GM19455 (cell line): ENCODE data around the gene SPRN.
"Not testable (repeated sequence)": the region's sequence is repeated elsewhere in the genome, so short reads cannot be mapped to it uniquely, and the experiment has no call there.

ENCODE experiments used
- ATAC-seq: cut with Tn5 transposase; IDR thresholded peaks from one replicate; pipeline ENCODE4 v1.9.1; 2021; ENCODE audit not compliant: unreplicated experiment

SPRN gene

GRCh38 chr10:133457100-133457841, 32.8 kb upstream of the SPRN start:
- no peak for ATAC-seq

GRCh38 chr10:133456041-133456951, 31.9 kb upstream of the SPRN start:
- no peak for ATAC-seq

- no peak for ATAC-seq
Observed at GRCh38 chr10:133455611-133456031, 31.2 kb upstream of the SPRN start.

GRCh38 chr10:133455196-133455595, 30.8 kb upstream of the SPRN start:
- no peak for ATAC-seq

- no peak for ATAC-seq
Observed at GRCh38 chr10:133454204-133454893, 29.9 kb upstream of the SPRN start.

- no peak for ATAC-seq
Observed at GRCh38 chr10:133453516-133454203, 29.2 kb upstream of the SPRN start, which contains the start of gene SCART1. TSS of gene SCART1 (plus strand) at chr10:133453945. CDS start at chr10:133453998, 53 bp downstream.

GRCh38 chr10:133452453-133452852, 28.0 kb upstream of the SPRN start:
- ATAC-seq, result no peak

GRCh38 chr10:133451346-133451745, 26.9 kb upstream of the SPRN start:
- ATAC-seq, result no peak

- ATAC-seq, result no peak
Observed at GRCh38 chr10:133448120-133448519, 23.7 kb upstream of the SPRN start.

- ATAC-seq, result no peak
Observed at GRCh38 chr10:133446979-133447378, 22.6 kb upstream of the SPRN start.

- no peak for ATAC-seq
Observed at GRCh38 chr10:133445751-133446708, 21.6 kb upstream of the SPRN start.

- ATAC-seq, result no peak
Observed at GRCh38 chr10:133445268-133445732, 20.9 kb upstream of the SPRN start.

GRCh38 chr10:133444342-133445267, 20.2 kb upstream of the SPRN start:
- no peak for ATAC-seq

- ATAC-seq, result no peak
Observed at GRCh38 chr10:133442967-133443924, 18.8 kb upstream of the SPRN start.

GRCh38 chr10:133442191-133442966, 18.0 kb upstream of the SPRN start:
- no peak for ATAC-seq

- ATAC-seq, result no peak
Observed at GRCh38 chr10:133441780-133442179, 17.4 kb upstream of the SPRN start.

- not testable (repeated sequence) for ATAC-seq
Observed at GRCh38 chr10:133441356-133441755, 16.9 kb upstream of the SPRN start.
